Body of pancreas (tissue), 4 donors: ENCODE measurements around the gene MACROH2A2.

Source experiments
- POLR2A ChIP-seq, 3 donors: fragments of 450-650 bp; IDR thresholded peaks; one replicate each; pipeline ENCODE4 v1.6.1; 2016; ENCODE audit warnings: antibody characterized with exemption in 3 of 3, mild to moderate bottlenecking in 2 of 3
- TF ChIP-seq, protein P1 (sequence below), 7 experiments: fragments of 450-650 bp in 4 of 7; fragments of 200-600 bp in 3 of 7; sonication (generic) in 3 of 7; IDR thresholded peaks; one replicate each; pipeline ENCODE4 v1.5.1; 2016 to 2019; ENCODE audit warnings: antibody characterized with exemption in 7 of 7

DNA sequence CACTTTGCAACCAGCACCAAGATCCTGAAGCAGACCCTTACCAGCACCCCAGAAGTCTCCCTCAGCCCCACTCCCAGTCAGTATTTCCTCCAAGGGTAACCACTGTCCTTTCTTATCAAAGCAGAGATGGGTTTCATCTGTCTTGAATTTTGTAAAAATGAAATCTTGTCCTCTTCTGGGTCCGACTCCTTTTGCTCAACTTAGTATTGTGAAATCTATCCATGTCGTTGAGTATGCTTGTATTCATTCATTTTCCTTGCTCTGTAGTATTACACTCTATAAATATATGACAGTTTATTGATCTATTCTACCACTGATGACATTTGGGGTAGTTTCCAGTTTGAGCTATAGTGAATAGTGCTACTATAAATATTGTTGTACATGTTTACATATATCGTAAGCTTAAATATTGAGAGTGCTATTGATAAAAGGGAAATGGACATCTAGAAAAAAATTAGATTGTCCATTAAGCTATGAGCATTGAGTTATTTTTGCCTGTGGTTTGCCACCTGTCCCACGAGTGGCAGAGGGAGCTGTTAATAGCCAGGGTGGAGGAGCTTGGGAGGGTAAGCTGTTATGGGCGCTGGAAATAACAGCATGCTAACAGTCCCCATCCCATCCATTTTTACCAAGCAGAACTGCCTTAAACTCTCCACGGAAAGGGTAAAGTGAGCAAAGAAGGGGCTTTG is 43.5 kb downstream of the MACROH2A2 start:
- TF ChIP-seq, protein P1, sequence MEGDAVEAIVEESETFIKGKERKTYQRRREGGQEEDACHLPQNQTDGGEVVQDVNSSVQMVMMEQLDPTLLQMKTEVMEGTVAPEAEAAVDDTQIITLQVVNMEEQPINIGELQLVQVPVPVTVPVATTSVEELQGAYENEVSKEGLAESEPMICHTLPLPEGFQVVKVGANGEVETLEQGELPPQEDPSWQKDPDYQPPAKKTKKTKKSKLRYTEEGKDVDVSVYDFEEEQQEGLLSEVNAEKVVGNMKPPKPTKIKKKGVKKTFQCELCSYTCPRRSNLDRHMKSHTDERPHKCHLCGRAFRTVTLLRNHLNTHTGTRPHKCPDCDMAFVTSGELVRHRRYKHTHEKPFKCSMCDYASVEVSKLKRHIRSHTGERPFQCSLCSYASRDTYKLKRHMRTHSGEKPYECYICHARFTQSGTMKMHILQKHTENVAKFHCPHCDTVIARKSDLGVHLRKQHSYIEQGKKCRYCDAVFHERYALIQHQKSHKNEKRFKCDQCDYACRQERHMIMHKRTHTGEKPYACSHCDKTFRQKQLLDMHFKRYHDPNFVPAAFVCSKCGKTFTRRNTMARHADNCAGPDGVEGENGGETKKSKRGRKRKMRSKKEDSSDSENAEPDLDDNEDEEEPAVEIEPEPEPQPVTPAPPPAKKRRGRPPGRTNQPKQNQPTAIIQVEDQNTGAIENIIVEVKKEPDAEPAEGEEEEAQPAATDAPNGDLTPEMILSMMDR (IDR thresholded peaks at IDR 0.05): no peak
- TF ChIP-seq POLR2A (IDR thresholded peaks at IDR 0.05): no peak
